ENCODE measurements around the gene CHST15. TPM values are rescaled to one million over a fixed set of nuclear protein-coding genes. Genes with fewer than 3 reads are reported as not detected.

CHST15 gene
- total and polyA plus RNA-seq, 2 of the 13 experiments (the other 11 are each of a cell fraction or from before 2014, with no cell fraction given) = 1.4 to 94.7 TPM

DNA sequence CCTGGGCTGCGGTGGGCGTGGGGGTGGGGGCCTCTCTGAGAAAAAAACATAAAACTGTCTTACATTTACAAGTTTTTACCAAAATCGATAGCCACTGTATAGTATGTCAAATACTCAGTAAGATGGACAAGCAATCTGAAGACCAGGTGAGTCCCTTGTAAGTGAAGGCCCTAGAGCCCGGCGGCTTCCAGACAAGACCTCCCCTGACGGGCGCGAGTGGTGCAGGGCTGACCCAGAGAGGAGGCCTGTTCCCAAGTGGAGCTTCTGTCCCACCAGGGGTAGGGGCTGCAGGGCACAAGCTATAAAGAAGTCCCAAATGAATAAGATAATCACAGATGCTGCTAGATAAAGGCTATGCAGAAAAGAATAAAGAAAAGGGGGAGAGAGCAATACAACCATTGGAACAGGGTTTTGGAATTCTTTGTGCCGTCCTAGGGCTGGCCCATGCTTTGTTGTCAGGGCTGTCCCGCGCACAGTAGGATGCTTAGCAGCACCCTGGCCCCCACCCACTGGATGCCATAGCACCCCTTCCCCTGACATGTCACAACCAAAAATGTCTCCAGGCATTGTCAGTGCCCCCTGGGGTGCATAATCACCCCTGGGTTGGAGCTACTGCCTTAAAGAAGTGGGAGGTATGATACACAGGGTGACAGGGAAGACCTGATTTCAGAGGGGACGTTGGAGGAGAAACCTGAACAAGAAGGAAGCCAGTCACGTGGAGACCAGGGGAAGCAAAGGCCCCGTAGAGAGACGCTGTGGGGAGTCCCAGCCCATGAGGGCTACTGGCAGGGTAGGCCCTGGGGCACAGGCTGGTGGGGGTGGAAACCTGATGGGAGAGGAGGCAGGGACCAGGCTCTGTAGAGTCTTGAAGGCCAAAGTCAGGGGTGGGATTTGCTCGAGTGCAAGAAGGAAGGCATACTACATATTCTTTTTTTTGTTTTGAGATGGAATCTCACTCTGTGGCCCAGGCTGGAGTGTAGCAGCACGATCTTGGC lies 43.1 kb downstream of the CHST15 start:
- CTCF ChIA-PET (ENCODE audit: low intra/inter-chr PET ratio, low total read pairs) = no interaction called here

More for the DNA sequence above, 43.1 kb downstream of the CHST15 start:
- Histone ChIP-seq H3K79me2 (ENCODE audit: insufficient read depth, low read length) (peaks cover 88% of the 10 kb centered on the region), H3K27ac (ENCODE audit: extremely low read length, insufficient read depth, low read length) (peak overlapping the region; percentile 83), H3K9me3 (ENCODE audit: low read length) (no peaks in the 10 kb centered on the region), H4K20me1 (ENCODE audit: insufficient read depth, low read length) (peaks cover 8% of the 10 kb centered on the region; the same call in 1 of the 2 replicates), H3K9ac (ENCODE audit: insufficient read depth, low read depth, low read length) (no peak overlapping the region), H2AFZ (ENCODE audit: low read length) (no peak overlapping the region), H3K27me3 (ENCODE audit: control insufficient read depth in 1 of 2, insufficient read depth in 2 of 2, low read length in 2 of 2) (no peaks in the 10 kb centered on the region), H3K36me3 (replicated peaks in 1 of 2; ENCODE audit: control insufficient read depth in 1 of 2, insufficient read depth in 2 of 2, low read length in 2 of 2) (peaks cover 4 to 10% of the 10 kb centered on the region in 2 experiments), H3K4me2 (ENCODE audit: low read depth, low read length) (peak overlapping the region; percentile 71; the same call in 1 of the 2 replicates), H3K4me3 (replicated peaks in 1 of 3; ENCODE audit: insufficient read depth in 1 of 3, low read depth in 2 of 3, low read length in 3 of 3) (no peak overlapping the region; a peak in 1 of 6 replicates), H3K4me1 (ENCODE audit: insufficient read depth, low read length) (peaks cover 100% of the 10 kb centered on the region)
- intact Hi-C loops (cut with micrococcal nuclease; ENCODE audit: unreplicated experiment) = no loop called here
- no peak for DNase-seq (ENCODE audit: low spot score)
- no TSS peak for BruUV-seq (replicated peaks)
- TF ChIP-seq, protein P1, sequence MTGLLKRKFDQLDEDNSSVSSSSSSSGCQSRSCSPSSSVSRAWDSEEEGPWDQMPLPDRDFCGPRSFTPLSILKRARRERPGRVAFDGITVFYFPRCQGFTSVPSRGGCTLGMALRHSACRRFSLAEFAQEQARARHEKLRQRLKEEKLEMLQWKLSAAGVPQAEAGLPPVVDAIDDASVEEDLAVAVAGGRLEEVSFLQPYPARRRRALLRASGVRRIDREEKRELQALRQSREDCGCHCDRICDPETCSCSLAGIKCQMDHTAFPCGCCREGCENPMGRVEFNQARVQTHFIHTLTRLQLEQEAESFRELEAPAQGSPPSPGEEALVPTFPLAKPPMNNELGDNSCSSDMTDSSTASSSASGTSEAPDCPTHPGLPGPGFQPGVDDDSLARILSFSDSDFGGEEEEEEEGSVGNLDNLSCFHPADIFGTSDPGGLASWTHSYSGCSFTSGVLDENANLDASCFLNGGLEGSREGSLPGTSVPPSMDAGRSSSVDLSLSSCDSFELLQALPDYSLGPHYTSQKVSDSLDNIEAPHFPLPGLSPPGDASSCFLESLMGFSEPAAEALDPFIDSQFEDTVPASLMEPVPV (CRISPR knock-in tag; IDR thresholded peaks at IDR 0.05) = no peak
- TF ChIP-seq NRL (CRISPR knock-in tag; IDR thresholded peaks at IDR 0.05; ENCODE audit: borderline replicate concordance) (no peak), MTA3 (CRISPR knock-in tag; IDR thresholded peaks at IDR 0.05) (no peak), ZNF501 (CRISPR knock-in tag; IDR thresholded peaks at IDR 0.05) (0 out of 2 replicates have a peak, but pooled peaks have one; percentile 24), ZBTB38 (CRISPR knock-in tag; IDR thresholded peaks at IDR 0.05) (0 out of 2 replicates have a peak, but pooled peaks have one; percentile 4), ZKSCAN1 (IDR thresholded peaks at IDR 0.05; ENCODE audit: low read length) (peak; percentile 70; the same call in 1 of the 2 replicates), ONECUT2 (CRISPR knock-in tag; IDR thresholded peaks at IDR 0.05) (no peak)
- TF ChIP-seq, protein P2, sequence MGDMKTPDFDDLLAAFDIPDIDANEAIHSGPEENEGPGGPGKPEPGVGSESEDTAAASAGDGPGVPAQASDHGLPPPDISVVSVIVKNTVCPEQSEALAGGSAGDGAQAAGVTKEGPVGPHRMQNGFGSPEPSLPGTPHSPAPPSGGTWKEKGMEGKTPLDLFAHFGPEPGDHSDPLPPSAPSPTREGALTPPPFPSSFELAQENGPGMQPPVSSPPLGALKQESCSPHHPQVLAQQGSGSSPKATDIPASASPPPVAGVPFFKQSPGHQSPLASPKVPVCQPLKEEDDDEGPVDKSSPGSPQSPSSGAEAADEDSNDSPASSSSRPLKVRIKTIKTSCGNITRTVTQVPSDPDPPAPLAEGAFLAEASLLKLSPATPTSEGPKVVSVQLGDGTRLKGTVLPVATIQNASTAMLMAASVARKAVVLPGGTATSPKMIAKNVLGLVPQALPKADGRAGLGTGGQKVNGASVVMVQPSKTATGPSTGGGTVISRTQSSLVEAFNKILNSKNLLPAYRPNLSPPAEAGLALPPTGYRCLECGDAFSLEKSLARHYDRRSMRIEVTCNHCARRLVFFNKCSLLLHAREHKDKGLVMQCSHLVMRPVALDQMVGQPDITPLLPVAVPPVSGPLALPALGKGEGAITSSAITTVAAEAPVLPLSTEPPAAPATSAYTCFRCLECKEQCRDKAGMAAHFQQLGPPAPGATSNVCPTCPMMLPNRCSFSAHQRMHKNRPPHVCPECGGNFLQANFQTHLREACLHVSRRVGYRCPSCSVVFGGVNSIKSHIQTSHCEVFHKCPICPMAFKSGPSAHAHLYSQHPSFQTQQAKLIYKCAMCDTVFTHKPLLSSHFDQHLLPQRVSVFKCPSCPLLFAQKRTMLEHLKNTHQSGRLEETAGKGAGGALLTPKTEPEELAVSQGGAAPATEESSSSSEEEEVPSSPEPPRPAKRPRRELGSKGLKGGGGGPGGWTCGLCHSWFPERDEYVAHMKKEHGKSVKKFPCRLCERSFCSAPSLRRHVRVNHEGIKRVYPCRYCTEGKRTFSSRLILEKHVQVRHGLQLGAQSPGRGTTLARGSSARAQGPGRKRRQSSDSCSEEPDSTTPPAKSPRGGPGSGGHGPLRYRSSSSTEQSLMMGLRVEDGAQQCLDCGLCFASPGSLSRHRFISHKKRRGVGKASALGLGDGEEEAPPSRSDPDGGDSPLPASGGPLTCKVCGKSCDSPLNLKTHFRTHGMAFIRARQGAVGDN (CRISPR knock-in tag; IDR thresholded peaks at IDR 0.05) = peak; percentile 51; the same call in 1 of the 2 replicates
- TF ChIP-seq, protein P3, sequence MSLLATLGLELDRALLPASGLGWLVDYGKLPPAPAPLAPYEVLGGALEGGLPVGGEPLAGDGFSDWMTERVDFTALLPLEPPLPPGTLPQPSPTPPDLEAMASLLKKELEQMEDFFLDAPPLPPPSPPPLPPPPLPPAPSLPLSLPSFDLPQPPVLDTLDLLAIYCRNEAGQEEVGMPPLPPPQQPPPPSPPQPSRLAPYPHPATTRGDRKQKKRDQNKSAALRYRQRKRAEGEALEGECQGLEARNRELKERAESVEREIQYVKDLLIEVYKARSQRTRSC (CRISPR knock-in tag; IDR thresholded peaks at IDR 0.05; ENCODE audit: low read depth) = no peak
- WGBS (ENCODE audit: low lambda C conversion rate) = 95% methylated on average over 17 of the region's 17 CpGs
- POLR2A ChIA-PET = interaction anchor here (2.1 to 2.4 kb wide), 2 partner anchors 13 to 39 kb away, joined by 20 to 30 read pairs; no protein-coding TSS in a partner anchor
- FAIRE-seq = no peak
- no peak for ATAC-seq
- in situ Hi-C loops (cut with HindIII; ENCODE audit: extremely low pct_ligation_motif_present, low pct_unique_long_range_greater_than_20kb) = no loop called here

Data from HepG2 (cell line).